Measurements from ENCODE around the gene SLC9C1.

DNA sequence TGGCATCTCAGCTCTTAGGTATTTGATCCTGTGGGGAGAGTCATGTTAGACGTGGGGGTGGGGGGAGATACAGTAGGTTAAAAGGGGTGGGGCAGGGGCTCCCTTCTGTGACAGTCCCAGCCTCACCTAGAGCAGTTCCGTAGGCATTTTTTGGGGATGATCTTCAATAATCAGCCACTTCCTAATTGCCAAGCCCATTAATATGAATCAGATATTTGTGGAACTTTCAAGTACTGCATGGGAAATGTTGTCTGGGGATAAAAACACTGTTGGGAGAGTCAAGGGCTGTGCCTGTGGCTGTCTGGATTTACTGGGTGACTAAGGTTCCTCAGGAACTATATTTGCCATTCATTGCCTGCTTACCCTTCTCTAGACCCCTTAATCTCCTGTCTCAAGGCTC lies 198.3 kb downstream of the SLC9C1 start:
- TF ChIP-seq EZH2phosphoT487 (IDR thresholded peaks at IDR 0.05; ENCODE audit: borderline replicate concordance) = no peak
- TF ChIP-seq, protein P1, sequence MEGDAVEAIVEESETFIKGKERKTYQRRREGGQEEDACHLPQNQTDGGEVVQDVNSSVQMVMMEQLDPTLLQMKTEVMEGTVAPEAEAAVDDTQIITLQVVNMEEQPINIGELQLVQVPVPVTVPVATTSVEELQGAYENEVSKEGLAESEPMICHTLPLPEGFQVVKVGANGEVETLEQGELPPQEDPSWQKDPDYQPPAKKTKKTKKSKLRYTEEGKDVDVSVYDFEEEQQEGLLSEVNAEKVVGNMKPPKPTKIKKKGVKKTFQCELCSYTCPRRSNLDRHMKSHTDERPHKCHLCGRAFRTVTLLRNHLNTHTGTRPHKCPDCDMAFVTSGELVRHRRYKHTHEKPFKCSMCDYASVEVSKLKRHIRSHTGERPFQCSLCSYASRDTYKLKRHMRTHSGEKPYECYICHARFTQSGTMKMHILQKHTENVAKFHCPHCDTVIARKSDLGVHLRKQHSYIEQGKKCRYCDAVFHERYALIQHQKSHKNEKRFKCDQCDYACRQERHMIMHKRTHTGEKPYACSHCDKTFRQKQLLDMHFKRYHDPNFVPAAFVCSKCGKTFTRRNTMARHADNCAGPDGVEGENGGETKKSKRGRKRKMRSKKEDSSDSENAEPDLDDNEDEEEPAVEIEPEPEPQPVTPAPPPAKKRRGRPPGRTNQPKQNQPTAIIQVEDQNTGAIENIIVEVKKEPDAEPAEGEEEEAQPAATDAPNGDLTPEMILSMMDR (conservative IDR thresholded peaks at IDR 0.05; ENCODE audit: low read length) = no peak
